Measurements from ENCODE around the gene ZNF609.

DNA sequence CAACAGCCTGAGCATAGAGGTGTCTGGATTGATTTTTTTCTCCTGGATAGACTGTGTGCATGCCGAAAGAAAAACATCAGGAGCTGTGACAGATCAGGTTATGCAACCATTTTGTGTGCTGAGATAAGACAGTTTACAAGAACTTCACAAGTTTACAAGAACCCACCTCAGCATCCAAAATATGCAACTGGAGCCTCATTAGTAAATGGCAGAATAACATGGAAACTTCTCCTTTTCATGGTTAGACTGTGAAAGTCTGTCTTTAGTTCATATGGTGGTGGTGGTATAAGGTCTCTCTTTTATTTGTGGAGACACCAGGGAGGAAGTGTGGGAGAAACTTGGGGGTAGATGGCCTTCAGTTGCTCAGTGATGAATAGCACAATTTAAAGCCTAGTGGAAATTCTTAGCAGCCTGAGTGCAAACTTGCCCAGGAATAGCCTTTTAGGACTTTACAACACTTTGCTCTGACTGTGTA, 3.7 kb upstream of the ZNF609 start:
- TF ChIP-seq, protein P1, sequence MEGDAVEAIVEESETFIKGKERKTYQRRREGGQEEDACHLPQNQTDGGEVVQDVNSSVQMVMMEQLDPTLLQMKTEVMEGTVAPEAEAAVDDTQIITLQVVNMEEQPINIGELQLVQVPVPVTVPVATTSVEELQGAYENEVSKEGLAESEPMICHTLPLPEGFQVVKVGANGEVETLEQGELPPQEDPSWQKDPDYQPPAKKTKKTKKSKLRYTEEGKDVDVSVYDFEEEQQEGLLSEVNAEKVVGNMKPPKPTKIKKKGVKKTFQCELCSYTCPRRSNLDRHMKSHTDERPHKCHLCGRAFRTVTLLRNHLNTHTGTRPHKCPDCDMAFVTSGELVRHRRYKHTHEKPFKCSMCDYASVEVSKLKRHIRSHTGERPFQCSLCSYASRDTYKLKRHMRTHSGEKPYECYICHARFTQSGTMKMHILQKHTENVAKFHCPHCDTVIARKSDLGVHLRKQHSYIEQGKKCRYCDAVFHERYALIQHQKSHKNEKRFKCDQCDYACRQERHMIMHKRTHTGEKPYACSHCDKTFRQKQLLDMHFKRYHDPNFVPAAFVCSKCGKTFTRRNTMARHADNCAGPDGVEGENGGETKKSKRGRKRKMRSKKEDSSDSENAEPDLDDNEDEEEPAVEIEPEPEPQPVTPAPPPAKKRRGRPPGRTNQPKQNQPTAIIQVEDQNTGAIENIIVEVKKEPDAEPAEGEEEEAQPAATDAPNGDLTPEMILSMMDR (conservative IDR thresholded peaks at IDR 0.05; ENCODE audit: low read depth, low read length), result no peak
- no peak for TF ChIP-seq EZH2 (IDR thresholded peaks at IDR 0.05; ENCODE audit: borderline replicate concordance, low read depth, low read length, poor library complexity, severe bottlenecking)

All from A673 (cell line).